Measurements from ENCODE around the gene ZNF76.

ZNF76 gene

DNA sequence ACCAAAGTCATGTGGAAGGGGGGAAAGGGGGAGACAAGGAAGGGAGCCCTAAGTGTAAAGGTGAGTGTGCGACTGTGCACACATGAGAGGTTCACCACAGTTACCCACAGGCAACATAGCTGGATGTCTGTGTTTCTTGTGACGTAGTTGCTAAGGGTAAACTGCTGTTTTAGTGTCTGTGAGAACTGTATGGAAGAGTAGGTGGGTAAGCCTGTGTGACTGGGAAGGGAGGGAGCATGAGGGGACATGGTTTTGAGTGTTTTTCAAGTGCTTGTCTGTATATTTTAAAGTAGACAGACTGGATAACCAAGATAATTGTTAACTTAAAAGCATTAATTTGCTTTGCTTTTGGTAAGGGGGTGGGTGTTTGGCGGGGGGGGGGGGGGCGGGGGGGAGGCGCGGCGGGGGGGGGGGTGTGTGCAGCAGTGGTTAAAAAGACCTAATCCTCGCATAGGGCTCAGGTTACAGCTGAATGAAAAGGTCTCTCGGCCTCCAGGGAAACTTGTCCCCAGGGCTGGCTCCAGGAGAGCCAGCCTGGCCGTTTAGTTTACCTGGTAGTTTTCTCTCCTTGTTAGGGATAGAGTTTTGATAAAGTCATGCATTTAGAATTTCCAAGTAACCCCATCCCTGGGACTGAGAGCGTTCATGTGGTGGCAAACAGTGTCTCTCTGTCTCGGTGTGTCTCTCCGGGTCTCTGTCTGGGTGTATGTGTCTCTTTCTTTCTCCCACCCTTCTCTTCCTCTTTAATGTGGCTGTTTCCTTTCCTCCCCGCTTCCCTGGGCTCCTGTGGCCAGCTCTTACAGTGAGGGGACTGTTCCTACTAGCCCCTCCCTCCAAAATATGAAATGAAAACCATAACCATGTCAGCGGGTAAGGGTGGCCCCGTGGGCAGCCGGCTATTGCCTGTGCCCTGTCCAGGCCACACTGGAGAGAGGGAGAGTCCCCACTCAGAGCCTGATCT lies 42.4 kb upstream of the ZNF76 start:
- Histone ChIP-seq H3K9me3 (ENCODE audit: low read depth, low read length) (no peaks in the 10 kb centered on the region), H3K36me3 (ENCODE audit: insufficient read depth, low read length) (no peaks in the 10 kb centered on the region), H3K4me3 (no peak overlapping the region), H3K27ac (no peak overlapping the region), H3K9ac (ENCODE audit: insufficient read length) (no peak overlapping the region)
- no peak for DNase-seq (ENCODE audit: low read depth, low spot score)
- TF ChIP-seq FOXP2 (optimal IDR thresholded peaks at IDR 0.05; ENCODE audit: control extremely low read depth, extremely low read length, insufficient read depth) = no peak
- no peak for TF ChIP-seq POLR2AphosphoS5 (IDR thresholded peaks at IDR 0.05; ENCODE audit: borderline replicate concordance, low read depth, low read length)
- TF ChIP-seq EZH2 (IDR thresholded peaks at IDR 0.05) = no peak

DNA sequence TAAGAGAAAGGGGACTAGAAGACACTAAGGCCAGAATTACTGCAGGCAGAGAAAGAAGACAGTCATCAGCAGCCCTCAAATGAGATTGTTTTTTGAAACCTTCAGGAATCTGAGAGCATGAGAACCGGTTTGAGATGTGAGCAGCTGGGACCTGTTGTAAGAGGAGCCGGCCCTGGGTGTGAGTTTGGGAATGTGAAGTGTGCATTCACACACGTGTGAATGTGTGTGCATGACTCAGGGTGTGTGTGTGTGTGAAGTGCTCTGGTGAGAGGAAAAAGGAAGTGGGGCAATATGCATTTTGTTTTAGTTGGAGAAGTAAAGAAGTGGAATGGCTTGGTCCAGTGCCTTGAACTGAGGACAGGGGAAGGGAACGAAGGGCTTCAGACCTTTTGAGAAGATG lies 41.5 kb upstream of the ZNF76 start:
- no peaks in the 10 kb centered on the region for H3K36me3 ChIP-seq (ENCODE audit: insufficient read depth, low read length)
- no peak for TF ChIP-seq POLR2AphosphoS5 (IDR thresholded peaks at IDR 0.05; ENCODE audit: borderline replicate concordance, low read depth, low read length)
- TF ChIP-seq EZH2 (IDR thresholded peaks at IDR 0.05) = no peak
- TF ChIP-seq FOXP2 (optimal IDR thresholded peaks at IDR 0.05; ENCODE audit: control extremely low read depth, extremely low read length, insufficient read depth) = no peak
- no peak for DNase-seq (ENCODE audit: low read depth, low spot score)
- H3K27ac ChIP-seq = no peak overlapping the region
- no peak overlapping the region for H3K4me3 ChIP-seq
- no peaks in the 10 kb centered on the region for H3K9me3 ChIP-seq (ENCODE audit: low read depth, low read length)
- no peak overlapping the region for H3K9ac ChIP-seq (ENCODE audit: insufficient read length)

DNA sequence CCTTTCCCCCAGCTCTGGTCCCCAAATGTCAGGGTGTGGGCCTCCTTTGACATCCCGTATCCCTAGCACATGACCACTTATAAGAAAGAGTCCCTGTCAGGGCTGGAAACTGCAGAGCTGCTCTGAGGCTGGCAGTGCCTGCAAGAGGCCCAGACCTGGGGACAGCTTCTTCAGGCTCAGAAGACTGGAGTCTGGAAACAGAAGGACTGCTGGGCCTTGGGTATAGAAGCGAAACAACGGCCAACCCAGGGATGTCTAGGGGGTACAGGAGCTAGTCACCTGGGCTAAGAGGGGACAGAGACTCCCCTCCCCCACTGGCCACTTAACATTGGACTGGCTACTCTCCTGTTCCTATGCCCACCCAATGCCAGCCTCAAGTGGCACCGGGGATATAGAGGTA lies 41.1 kb upstream of the ZNF76 start:
- Histone ChIP-seq H3K4me3 (no peak overlapping the region), H3K36me3 (ENCODE audit: insufficient read depth, low read length) (no peaks in the 10 kb centered on the region), H3K27ac (no peak overlapping the region), H3K9me3 (ENCODE audit: low read depth, low read length) (no peaks in the 10 kb centered on the region), H3K9ac (ENCODE audit: insufficient read length) (no peak overlapping the region)
- TF ChIP-seq FOXP2 (optimal IDR thresholded peaks at IDR 0.05; ENCODE audit: control extremely low read depth, extremely low read length, insufficient read depth) (no peak), POLR2AphosphoS5 (IDR thresholded peaks at IDR 0.05; ENCODE audit: borderline replicate concordance, low read depth, low read length) (no peak), EZH2 (IDR thresholded peaks at IDR 0.05) (no peak)
- DNase-seq (ENCODE audit: low read depth, low spot score) = no peak

DNA sequence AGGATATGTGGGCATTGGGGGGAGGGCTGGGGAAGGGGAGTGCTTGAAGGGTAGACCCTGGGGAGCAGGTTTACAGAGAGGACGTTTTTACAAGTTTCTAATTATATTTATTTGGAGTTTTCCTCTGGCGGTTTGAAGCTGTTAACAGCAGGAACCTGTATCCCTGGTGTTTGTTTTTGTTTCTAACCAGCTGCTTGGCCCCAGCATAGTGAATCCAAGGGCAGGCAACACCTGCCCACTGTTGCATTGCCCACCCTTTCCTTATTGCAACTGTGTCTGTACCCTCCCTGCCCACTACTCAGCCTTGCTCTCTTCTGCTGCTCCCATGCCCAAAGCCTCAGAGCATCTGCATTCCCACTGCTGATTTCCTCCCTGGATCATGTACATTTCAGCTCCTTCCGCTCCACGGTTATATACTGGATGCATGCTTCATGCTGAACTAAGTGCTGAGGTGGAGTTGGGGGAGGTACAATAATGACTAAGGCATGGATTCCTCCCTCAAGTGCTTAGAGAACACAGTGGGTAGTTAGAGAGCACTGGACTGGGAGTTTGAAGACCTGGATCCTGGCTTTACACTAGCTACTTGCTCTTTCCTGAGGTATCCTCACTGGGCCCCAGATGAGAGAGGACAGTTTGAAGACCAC lies 39.7 kb upstream of the ZNF76 start:
- no peak overlapping the region for H3K9ac ChIP-seq (ENCODE audit: insufficient read length)
- H3K4me3 ChIP-seq = no peak overlapping the region
- no peak for DNase-seq (ENCODE audit: low read depth, low spot score)
- TF ChIP-seq POLR2AphosphoS5 (IDR thresholded peaks at IDR 0.05; ENCODE audit: borderline replicate concordance, low read depth, low read length) = no peak
- no peak for TF ChIP-seq EZH2 (IDR thresholded peaks at IDR 0.05)
- TF ChIP-seq FOXP2 (optimal IDR thresholded peaks at IDR 0.05; ENCODE audit: control extremely low read depth, extremely low read length, insufficient read depth) = no peak
- no peaks in the 10 kb centered on the region for H3K36me3 ChIP-seq (ENCODE audit: insufficient read depth, low read length)
- no peaks in the 10 kb centered on the region for H3K9me3 ChIP-seq (ENCODE audit: low read depth, low read length)
- no peak overlapping the region for H3K27ac ChIP-seq

DNA sequence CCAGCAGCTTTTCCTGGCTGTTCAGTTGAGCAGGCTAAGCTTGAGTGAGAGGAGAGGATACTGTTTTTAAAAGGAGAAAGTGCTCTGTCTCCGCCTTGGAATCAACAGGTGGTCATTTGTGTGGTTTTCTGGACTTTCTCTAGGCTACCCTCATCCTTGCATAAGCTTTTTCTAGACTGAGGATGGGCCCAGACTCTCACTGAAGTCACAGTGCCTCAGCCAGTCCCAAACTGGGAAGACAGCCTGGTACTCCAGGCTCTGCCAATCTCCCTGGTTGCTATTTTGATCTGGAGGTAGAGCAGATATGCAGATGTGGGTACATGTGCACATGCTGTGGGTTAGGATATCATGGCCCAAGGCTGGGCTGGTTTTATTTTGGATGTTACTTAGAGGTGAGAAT lies 38.8 kb upstream of the ZNF76 start:
- H3K4me3 ChIP-seq = no peak overlapping the region
- H3K27ac ChIP-seq = no peak overlapping the region
- H3K9ac ChIP-seq (ENCODE audit: insufficient read length) = no peak overlapping the region
- TF ChIP-seq POLR2AphosphoS5 (IDR thresholded peaks at IDR 0.05; ENCODE audit: borderline replicate concordance, low read depth, low read length) (no peak), EZH2 (IDR thresholded peaks at IDR 0.05) (no peak), FOXP2 (optimal IDR thresholded peaks at IDR 0.05; ENCODE audit: control extremely low read depth, extremely low read length, insufficient read depth) (no peak)
- no peak for DNase-seq (ENCODE audit: low read depth, low spot score)
- H3K36me3 ChIP-seq (ENCODE audit: insufficient read depth, low read length) = no peaks in the 10 kb centered on the region
- no peaks in the 10 kb centered on the region for H3K9me3 ChIP-seq (ENCODE audit: low read depth, low read length)

DNA sequence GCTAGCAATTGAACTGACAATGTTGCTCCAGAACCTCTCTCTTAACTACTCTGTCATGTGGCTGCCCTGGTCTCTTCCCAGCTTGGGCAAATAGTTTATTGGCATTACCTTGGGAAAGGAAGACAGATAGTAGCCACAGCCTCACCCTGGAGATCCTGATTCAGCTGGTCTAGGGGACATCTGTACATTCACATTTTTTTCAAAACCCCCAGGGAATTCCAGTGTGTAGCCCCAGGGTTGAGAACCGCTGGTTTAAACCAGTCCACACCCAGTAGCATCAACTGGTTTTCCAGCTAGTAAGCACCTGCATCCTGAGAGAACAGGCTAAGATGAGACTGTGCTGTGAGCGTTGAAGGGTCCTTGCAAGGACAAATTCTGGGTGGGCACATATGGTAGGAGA lies 36.1 kb upstream of the ZNF76 start:
- Histone ChIP-seq H3K4me3 (no peak overlapping the region), H3K9me3 (ENCODE audit: low read depth, low read length) (no peaks in the 10 kb centered on the region), H3K27ac (no peak overlapping the region), H3K36me3 (ENCODE audit: insufficient read depth, low read length) (no peaks in the 10 kb centered on the region), H3K9ac (ENCODE audit: insufficient read length) (no peak overlapping the region)
- no peak for DNase-seq (ENCODE audit: low read depth, low spot score)
- no peak for TF ChIP-seq EZH2 (IDR thresholded peaks at IDR 0.05)
- no peak for TF ChIP-seq POLR2AphosphoS5 (IDR thresholded peaks at IDR 0.05; ENCODE audit: borderline replicate concordance, low read depth, low read length)
- TF ChIP-seq FOXP2 (optimal IDR thresholded peaks at IDR 0.05; ENCODE audit: control extremely low read depth, extremely low read length, insufficient read depth) = no peak

DNA sequence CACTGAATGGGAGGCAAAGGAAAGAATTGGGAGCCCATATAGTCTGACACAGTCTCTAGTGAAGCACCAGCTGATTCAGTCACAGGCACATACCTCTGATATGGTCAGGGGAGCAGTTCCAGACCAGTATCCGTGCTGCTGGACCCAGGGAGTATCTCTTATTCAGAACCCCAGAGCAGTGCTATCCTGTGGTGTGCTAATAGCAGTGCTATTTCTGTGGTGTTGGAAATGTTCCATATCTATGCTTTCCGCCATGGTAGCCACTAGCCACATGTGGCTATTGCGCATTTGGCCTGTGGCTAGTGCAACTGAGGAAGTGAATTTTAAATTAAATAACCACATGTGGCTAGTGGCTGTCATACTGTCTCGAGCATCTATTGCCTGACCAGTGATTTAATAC lies 34.8 kb upstream of the ZNF76 start:
- DNase-seq (ENCODE audit: low read depth, low spot score) = no peak
- Histone ChIP-seq H3K9ac (ENCODE audit: insufficient read length) (no peak overlapping the region), H3K9me3 (ENCODE audit: low read depth, low read length) (no peaks in the 10 kb centered on the region), H3K4me3 (no peak overlapping the region), H3K36me3 (ENCODE audit: insufficient read depth, low read length) (no peaks in the 10 kb centered on the region), H3K27ac (no peak overlapping the region)
- no peak for TF ChIP-seq EZH2 (IDR thresholded peaks at IDR 0.05)
- TF ChIP-seq POLR2AphosphoS5 (IDR thresholded peaks at IDR 0.05; ENCODE audit: borderline replicate concordance, low read depth, low read length) = no peak
- TF ChIP-seq FOXP2 (optimal IDR thresholded peaks at IDR 0.05; ENCODE audit: control extremely low read depth, extremely low read length, insufficient read depth) = no peak

DNA sequence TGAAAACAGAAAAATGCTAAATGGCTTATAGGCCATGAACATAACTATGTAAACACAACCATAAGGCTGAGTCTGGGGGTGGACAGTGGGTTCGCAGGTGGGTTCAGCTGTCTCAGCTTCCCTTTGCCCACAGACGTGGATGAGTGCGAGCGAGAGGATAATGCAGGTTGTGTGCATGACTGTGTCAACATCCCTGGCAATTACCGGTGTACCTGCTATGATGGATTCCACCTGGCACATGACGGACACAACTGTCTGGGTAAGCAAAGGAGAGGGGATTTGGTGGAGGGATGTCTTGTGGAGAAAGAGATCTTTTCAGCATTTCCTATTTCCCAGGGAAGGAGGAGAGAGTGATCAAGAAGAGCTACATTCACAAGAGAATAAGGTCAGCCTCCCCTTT lies 31.1 kb upstream of the ZNF76 start:
- DNase-seq (ENCODE audit: low read depth, low spot score) = no peak
- no peak for TF ChIP-seq EZH2 (IDR thresholded peaks at IDR 0.05)
- no peak for TF ChIP-seq FOXP2 (optimal IDR thresholded peaks at IDR 0.05; ENCODE audit: control extremely low read depth, extremely low read length, insufficient read depth)
- TF ChIP-seq POLR2AphosphoS5 (IDR thresholded peaks at IDR 0.05; ENCODE audit: borderline replicate concordance, low read depth, low read length) = no peak
- Histone ChIP-seq H3K36me3 (ENCODE audit: insufficient read depth, low read length) (no peaks in the 10 kb centered on the region), H3K4me3 (no peak overlapping the region), H3K27ac (no peak overlapping the region), H3K9me3 (ENCODE audit: low read depth, low read length) (no peaks in the 10 kb centered on the region), H3K9ac (ENCODE audit: insufficient read length) (no peak overlapping the region)
